Calu3 (cell line): ENCODE measurements around the gene CNPY2. TPM values are rescaled to one million over a fixed set of nuclear protein-coding genes. Genes with fewer than 3 reads are reported as not detected.
"Not testable (repeated sequence)": the region's sequence is repeated elsewhere in the genome, so short reads cannot be mapped to it uniquely, and the experiment has no call there.

Source experiments
- BruUV-seq: library from RNA; stranded (reverse); fragments of 400-500 nt; replicated peaks from 2 replicates; lab custom pipeline; 2021; lab: Mats Ljungman, UMichigan
- CTCF ChIA-PET: fragments of 300-600 bp; sonication (Branson Sonifier 250); formaldehyde crosslinking; loops from one replicate; lab custom pipeline; 2022; ENCODE audit warnings: antibody characterized with exemption; lab: Charles Lee
- DNase-seq: peaks from one replicate; pipeline ENCODE4 v3.0.0; 2022
- H3K27ac Mint-ChIP-seq: one replicate; pipeline ENCODE4 v1.8.0; 2022; ENCODE audit warnings: mixed read lengths; ENCODE audit not compliant: unreplicated experiment
- H3K27me3 Mint-ChIP-seq: one replicate; pipeline ENCODE4 v1.8.0; 2022; ENCODE audit warnings: mixed read lengths; ENCODE audit not compliant: unreplicated experiment
- H3K36me3 Mint-ChIP-seq: one replicate; pipeline ENCODE4 v1.8.0; 2022; ENCODE audit warnings: mild to moderate bottlenecking, moderate library complexity, mixed read lengths; ENCODE audit not compliant: insufficient read depth, unreplicated experiment
- H3K4me1 Mint-ChIP-seq: one replicate; pipeline ENCODE4 v1.8.0; 2022; ENCODE audit warnings: mild to moderate bottlenecking, low read depth, mixed read lengths; ENCODE audit not compliant: unreplicated experiment
- H3K4me3 Mint-ChIP-seq: one replicate; pipeline ENCODE4 v1.8.0; 2022; ENCODE audit warnings: mild to moderate bottlenecking, low read depth, moderate library complexity, mixed read lengths; ENCODE audit not compliant: unreplicated experiment
- H3K9me3 Mint-ChIP-seq: one replicate; pipeline ENCODE4 v1.8.0; 2022; ENCODE audit warnings: low read depth, mixed read lengths; ENCODE audit not compliant: unreplicated experiment
- CTCF ChIP-seq: fragments of 200-600 bp; IDR thresholded peaks from one replicate; pipeline ENCODE4 v1.8.0; 2022; ENCODE audit warnings: antibody characterized with exemption; ENCODE audit not compliant: unreplicated experiment
- intact Hi-C: fragments of 100-400 bp; cut with micrococcal nuclease; formaldehyde crosslinking; loops from one replicate; pipeline ENCODE4 v1.10.0; 2022; ENCODE audit not compliant: unreplicated experiment
- total RNA-seq: library from RNA; stranded (reverse); gene quantifications from 2 replicates; pipeline ENCODE4 v1.2.3, GENCODE V29; 2022

The CNPY2 gene
- total RNA-seq, 1 experiment from 2014 or later, result 228 TPM

GRCh38 chr12:56330936-56331490, 15.2 kb upstream of the CNPY2 start:
- peaks cover 16% of the 10 kb centered on the region for H3K4me1 Mint-ChIP-seq
- H3K36me3 Mint-ChIP-seq, result peaks cover 22% of the 10 kb centered on the region

GRCh38 chr12:56326533-56326932, 10.7 kb upstream of the CNPY2 start:
- H3K4me1 Mint-ChIP-seq, result peaks cover 6% of the 10 kb centered on the region
- no peak for TF ChIP-seq CTCF
- H3K36me3 Mint-ChIP-seq, result no peaks in the 10 kb centered on the region
- H3K4me3 Mint-ChIP-seq, result no peak overlapping the region
- no peak overlapping the region for H3K27ac Mint-ChIP-seq
- CTCF ChIA-PET, result no interaction called here
- no peaks in the 10 kb centered on the region for H3K9me3 Mint-ChIP-seq
- BruUV-seq, result TSS peak; percentile 6
- intact Hi-C loops, result no loop called here
- H3K27me3 Mint-ChIP-seq, result no peaks in the 10 kb centered on the region
- DNase-seq, result no peak

More at GRCh38 chr12:56330936-56331490, 15.2 kb upstream of the CNPY2 start:
- no peaks in the 10 kb centered on the region for H3K27me3 Mint-ChIP-seq
- intact Hi-C loops, result no loop called here
- no TSS peak for BruUV-seq
- no peak overlapping the region for H3K27ac Mint-ChIP-seq
- H3K4me3 Mint-ChIP-seq, result no peak overlapping the region
- no peaks in the 10 kb centered on the region for H3K9me3 Mint-ChIP-seq
- CTCF ChIA-PET, result interaction anchor here (0.6 to 3.1 kb wide), 3 partner anchors 15 to 120 kb away, joined by 3 to 15 read pairs (median 4); partner anchors contain the start of gene CNPY2
- TF ChIP-seq CTCF, result no peak
- DNase-seq, result no peak

- Mint-ChIP-seq H3K36me3 (no peaks in the 10 kb centered on the region), H3K4me3 (no peak overlapping the region), H3K27ac (no peak overlapping the region), H3K4me1 (peaks cover 2% of the 10 kb centered on the region), H3K9me3 (no peaks in the 10 kb centered on the region), H3K27me3 (no peaks in the 10 kb centered on the region)
- BruUV-seq, result no TSS peak
- intact Hi-C loops, result no loop called here
- TF ChIP-seq CTCF, result no peak
- CTCF ChIA-PET, result no interaction called here
- no peak for DNase-seq
Observed at GRCh38 chr12:56326126-56326525, 10.3 kb upstream of the CNPY2 start.

- Mint-ChIP-seq H3K36me3 (no peaks in the 10 kb centered on the region), H3K4me3 (no peak overlapping the region), H3K27ac (no peak overlapping the region), H3K9me3 (no peaks in the 10 kb centered on the region), H3K27me3 (no peaks in the 10 kb centered on the region), H3K4me1 (no peaks in the 10 kb centered on the region)
- TF ChIP-seq CTCF, result no peak
- intact Hi-C loops, result no loop called here
- CTCF ChIA-PET, result no interaction called here
- no peak for DNase-seq
- BruUV-seq, result no TSS peak
Observed at GRCh38 chr12:56324206-56324605, 8.4 kb upstream of the CNPY2 start.

- H3K27ac Mint-ChIP-seq, H3K4me3 Mint-ChIP-seq, H3K9me3 Mint-ChIP-seq, H3K4me1 Mint-ChIP-seq, intact Hi-C loops, H3K27me3 Mint-ChIP-seq, DNase-seq, BruUV-seq, H3K36me3 Mint-ChIP-seq: not testable (repeated sequence)
- CTCF ChIA-PET, result interaction anchor here (0.7 to 1.2 kb wide), 2 partner anchors 13 to 143 kb away, joined by 3 to 4 read pairs; no protein-coding TSS in a partner anchor
Observed at GRCh38 chr12:56321610-56322009, 5.8 kb upstream of the CNPY2 start.
